ENCODE data around the gene SIAH3. TPM values are rescaled to one million over a fixed set of nuclear protein-coding genes. Genes with fewer than 3 reads are reported as not detected.
"Not testable (repeated sequence)": the region's sequence is repeated elsewhere in the genome, so short reads cannot be mapped to it uniquely, and the experiment has no call there.

SIAH3 gene
- total and polyA plus RNA-seq, 4 donors, result under 0.01 TPM; not detected in 3

- no peaks in the 10 kb centered on the region for H3K36me3 ChIP-seq (ENCODE audit: control insufficient read depth in 4 of 4, insufficient read depth in 3 of 4, low read depth in 1 of 4, low read length in 3 of 4)
- H3K27me3 ChIP-seq (ENCODE audit: control insufficient read depth in 4 of 4, insufficient read depth in 4 of 4, low read length in 3 of 4), result peaks cover 0 to 4% (median 0%) of the 10 kb centered on the region in 4 donors
- no peak overlapping the region for H3K9ac ChIP-seq (ENCODE audit: low read depth in 1 of 2, low read length in 2 of 2)
- H3K4me1 ChIP-seq (ENCODE audit: control insufficient read depth in 4 of 4, insufficient read depth in 4 of 4, low read length in 3 of 4), result no peaks in the 10 kb centered on the region
- DNase-seq (ENCODE audit: low spot score), result no peak
- no peak overlapping the region for H3K27ac ChIP-seq (ENCODE audit: low read depth in 1 of 2, low read length in 2 of 2)
- H3K4me3 ChIP-seq (ENCODE audit: low read depth in 1 of 3, low read length in 3 of 3), result no peak overlapping the region
- H3K9me3 ChIP-seq (ENCODE audit: control insufficient read depth in 4 of 4, low read length in 3 of 4), result no peaks in the 10 kb centered on the region
- 68% methylated on average over 8 of the region's 8 CpGs for WGBS
- no peak for TF ChIP-seq RAD21 (IDR thresholded peaks at IDR 0.05)
- no peak for TF ChIP-seq GABPA (IDR thresholded peaks at IDR 0.05 in 1 of 2, conservative IDR thresholded peaks at IDR 0.05 in 1 of 2)
- no peak for TF ChIP-seq REST (IDR thresholded peaks at IDR 0.05)
Measured at GRCh38 chr13:45873491-45874325, 22.2 kb upstream of the SIAH3 start.

- WGBS, result 65% methylated on average over 3 of the region's 3 CpGs
- no peak overlapping the region for H3K4me3 ChIP-seq (ENCODE audit: low read depth in 1 of 3, low read length in 3 of 3)
- H3K27me3 ChIP-seq (ENCODE audit: control insufficient read depth in 4 of 4, insufficient read depth in 4 of 4, low read length in 3 of 4), result peaks cover 0 to 4% (median 0%) of the 10 kb centered on the region in 4 donors
- TF ChIP-seq EGR1 (IDR thresholded peaks at IDR 0.05; ENCODE audit: low read depth in 2 of 2), result no peak
- no peak for TF ChIP-seq YY1 (IDR thresholded peaks at IDR 0.05)
- TF ChIP-seq MAX (IDR thresholded peaks at IDR 0.05), result no peak
- TF ChIP-seq HNF4G (IDR thresholded peaks at IDR 0.05), result no peak
- TF ChIP-seq ATF3 (IDR thresholded peaks at IDR 0.05), result no peak
- no peak for TF ChIP-seq RXRA (IDR thresholded peaks at IDR 0.05)
- TF ChIP-seq REST (IDR thresholded peaks at IDR 0.05), result no peak
- no peak for TF ChIP-seq CTCF (IDR thresholded peaks at IDR 0.05; ENCODE audit: low read depth, low read length, missing input control)
- TF ChIP-seq JUND (IDR thresholded peaks at IDR 0.05), result no peak
- TF ChIP-seq GABPA (IDR thresholded peaks at IDR 0.05 in 1 of 2, conservative IDR thresholded peaks at IDR 0.05 in 1 of 2), result no peak
- no peak for TF ChIP-seq RAD21 (IDR thresholded peaks at IDR 0.05)
- no peak for TF ChIP-seq ZBTB33 (IDR thresholded peaks at IDR 0.05)
- no peak for TF ChIP-seq FOXA1 (IDR thresholded peaks at IDR 0.05)
- no peak for TF ChIP-seq TAF1 (conservative IDR thresholded peaks at IDR 0.05)
- DNase-seq (ENCODE audit: low spot score), result no peak
- H3K36me3 ChIP-seq (ENCODE audit: control insufficient read depth in 4 of 4, insufficient read depth in 3 of 4, low read depth in 1 of 4, low read length in 3 of 4), result no peaks in the 10 kb centered on the region
- H3K9me3 ChIP-seq (ENCODE audit: control insufficient read depth in 4 of 4, low read length in 3 of 4), result no peaks in the 10 kb centered on the region
- H3K9ac ChIP-seq (ENCODE audit: low read depth in 1 of 2, low read length in 2 of 2), result no peak overlapping the region
- H3K27ac ChIP-seq (ENCODE audit: low read depth in 1 of 2, low read length in 2 of 2), result no peak overlapping the region
- H3K4me1 ChIP-seq (ENCODE audit: control insufficient read depth in 4 of 4, insufficient read depth in 4 of 4, low read length in 3 of 4), result no peaks in the 10 kb centered on the region
Measured at GRCh38 chr13:45872566-45872965, 21.0 kb upstream of the SIAH3 start.

GRCh38 chr13:45871201-45871600, 19.6 kb upstream of the SIAH3 start:
- H3K36me3 ChIP-seq (ENCODE audit: control insufficient read depth in 4 of 4, insufficient read depth in 3 of 4, low read depth in 1 of 4, low read length in 3 of 4); H3K27me3 ChIP-seq (ENCODE audit: control insufficient read depth in 4 of 4, insufficient read depth in 4 of 4, low read length in 3 of 4); H3K9me3 ChIP-seq (ENCODE audit: control insufficient read depth in 4 of 4, low read length in 3 of 4); H3K27ac ChIP-seq (ENCODE audit: low read depth in 1 of 2, low read length in 2 of 2); H3K4me3 ChIP-seq (ENCODE audit: low read depth in 1 of 3, low read length in 3 of 3); DNase-seq (ENCODE audit: low spot score); H3K4me1 ChIP-seq (ENCODE audit: control insufficient read depth in 4 of 4, insufficient read depth in 4 of 4, low read length in 3 of 4); H3K9ac ChIP-seq (ENCODE audit: low read depth in 1 of 2, low read length in 2 of 2): not testable (repeated sequence)
- WGBS, result 85% methylated on average over 6 of the region's 6 CpGs

Measured in liver (tissue), 9 donors.